ENCODE measurements around the gene MPO.

The MPO gene

DNA sequence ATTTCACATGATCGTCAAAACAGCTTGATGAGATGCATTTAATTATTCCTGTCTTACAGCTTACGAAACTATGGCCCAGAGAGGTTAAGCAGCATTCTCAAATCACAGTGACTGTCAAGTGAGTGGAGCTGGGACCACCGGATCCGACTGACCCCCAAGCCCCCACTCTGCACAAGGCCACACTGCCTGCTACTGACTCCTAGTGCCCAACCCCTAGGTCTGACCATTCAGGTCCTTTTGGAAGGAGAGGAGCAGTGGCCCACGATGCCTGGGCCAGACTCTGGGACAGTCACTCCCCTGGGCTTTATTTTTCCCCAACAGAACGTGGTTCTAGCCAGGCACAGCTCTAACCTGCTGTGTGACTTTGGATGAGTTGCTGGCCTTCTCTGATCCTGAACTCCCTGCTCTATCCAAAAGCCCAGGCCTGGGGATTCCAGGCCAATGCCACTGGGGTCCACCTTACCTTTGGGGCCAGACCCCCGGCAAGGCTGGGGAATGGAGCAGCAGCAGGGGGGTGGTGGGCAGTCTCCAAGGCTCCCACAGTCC lies 38.0 kb upstream of the MPO start:
- H3K4me3 ChIP-seq (ENCODE audit: low read depth, low read length): no peak overlapping the region
- no peak for DNase-seq (ENCODE audit: low read depth)
- in situ Hi-C loops (cut with HindIII; ENCODE audit: low sequenced_read_pairs): no loop called here
- TF ChIP-seq, protein P1, sequence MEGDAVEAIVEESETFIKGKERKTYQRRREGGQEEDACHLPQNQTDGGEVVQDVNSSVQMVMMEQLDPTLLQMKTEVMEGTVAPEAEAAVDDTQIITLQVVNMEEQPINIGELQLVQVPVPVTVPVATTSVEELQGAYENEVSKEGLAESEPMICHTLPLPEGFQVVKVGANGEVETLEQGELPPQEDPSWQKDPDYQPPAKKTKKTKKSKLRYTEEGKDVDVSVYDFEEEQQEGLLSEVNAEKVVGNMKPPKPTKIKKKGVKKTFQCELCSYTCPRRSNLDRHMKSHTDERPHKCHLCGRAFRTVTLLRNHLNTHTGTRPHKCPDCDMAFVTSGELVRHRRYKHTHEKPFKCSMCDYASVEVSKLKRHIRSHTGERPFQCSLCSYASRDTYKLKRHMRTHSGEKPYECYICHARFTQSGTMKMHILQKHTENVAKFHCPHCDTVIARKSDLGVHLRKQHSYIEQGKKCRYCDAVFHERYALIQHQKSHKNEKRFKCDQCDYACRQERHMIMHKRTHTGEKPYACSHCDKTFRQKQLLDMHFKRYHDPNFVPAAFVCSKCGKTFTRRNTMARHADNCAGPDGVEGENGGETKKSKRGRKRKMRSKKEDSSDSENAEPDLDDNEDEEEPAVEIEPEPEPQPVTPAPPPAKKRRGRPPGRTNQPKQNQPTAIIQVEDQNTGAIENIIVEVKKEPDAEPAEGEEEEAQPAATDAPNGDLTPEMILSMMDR (IDR thresholded peaks at IDR 0.05; ENCODE audit: low read depth, low read length, missing control alignments): no peak

DNA sequence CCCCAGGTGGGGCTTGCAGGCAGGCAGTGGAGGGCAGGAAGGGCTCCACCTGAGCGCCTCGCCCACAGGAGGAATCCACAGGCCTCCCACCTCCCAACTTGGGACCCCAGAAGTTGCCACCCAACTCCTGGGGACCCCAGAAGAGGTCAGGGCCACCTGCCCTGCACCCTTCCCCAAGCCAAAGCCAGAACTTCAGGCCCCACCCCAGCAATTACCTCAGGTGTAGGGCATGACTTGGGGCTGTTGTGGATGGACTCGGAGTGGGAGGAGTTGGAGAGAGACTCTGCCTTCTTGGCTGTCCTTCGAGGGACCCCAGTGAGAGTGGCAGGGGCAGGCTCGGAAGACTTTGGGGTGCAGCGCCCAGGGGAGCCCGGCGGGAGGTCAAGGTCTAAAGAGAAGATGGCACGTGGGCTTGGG lies 37.3 kb upstream of the MPO start:
- in situ Hi-C loops (cut with HindIII; ENCODE audit: low sequenced_read_pairs): no loop called here
- no peak overlapping the region for H3K4me3 ChIP-seq (ENCODE audit: low read depth, low read length)
- DNase-seq (ENCODE audit: low read depth): no peak
- TF ChIP-seq, protein P1 (IDR thresholded peaks at IDR 0.05; ENCODE audit: low read depth, low read length, missing control alignments): no peak

DNA sequence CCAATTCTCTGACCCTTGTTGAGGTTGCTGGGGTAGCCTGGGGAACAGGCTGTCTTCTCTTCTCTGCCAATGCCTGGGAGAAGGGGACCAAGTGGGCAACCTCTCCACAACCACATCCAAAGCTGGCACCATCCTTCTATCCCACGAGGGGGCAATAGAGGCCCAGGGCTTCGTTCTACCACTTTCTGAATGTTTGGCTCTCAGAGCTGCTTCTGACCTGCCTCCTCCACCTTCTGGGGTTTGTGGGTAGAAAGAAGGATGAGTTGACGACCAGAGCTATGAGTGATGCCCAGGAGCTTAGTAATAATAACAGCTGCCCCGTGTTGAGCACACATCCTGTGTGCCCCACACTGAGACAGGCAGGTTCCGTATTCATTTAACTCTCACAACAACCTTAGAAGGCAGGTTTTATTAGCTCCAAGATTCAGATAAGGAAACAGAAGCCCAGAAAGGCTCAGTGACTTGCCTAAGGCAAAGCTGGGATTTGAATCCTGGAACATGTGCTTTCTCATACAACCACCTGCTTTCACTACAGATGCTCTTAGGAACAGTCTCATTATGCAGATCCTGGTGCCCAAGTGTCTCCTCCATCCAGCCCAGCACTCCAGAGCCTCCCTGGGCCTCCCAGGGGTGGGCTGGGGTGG lies 36.8 kb upstream of the MPO start:
- TF ChIP-seq, protein P1 (IDR thresholded peaks at IDR 0.05; ENCODE audit: low read depth, low read length, missing control alignments): peak; percentile 83
- no peak overlapping the region for H3K4me3 ChIP-seq (ENCODE audit: low read depth, low read length)
- in situ Hi-C loops (cut with HindIII; ENCODE audit: low sequenced_read_pairs): no loop called here
- peak; percentile 23 for DNase-seq (ENCODE audit: low read depth)

DNA sequence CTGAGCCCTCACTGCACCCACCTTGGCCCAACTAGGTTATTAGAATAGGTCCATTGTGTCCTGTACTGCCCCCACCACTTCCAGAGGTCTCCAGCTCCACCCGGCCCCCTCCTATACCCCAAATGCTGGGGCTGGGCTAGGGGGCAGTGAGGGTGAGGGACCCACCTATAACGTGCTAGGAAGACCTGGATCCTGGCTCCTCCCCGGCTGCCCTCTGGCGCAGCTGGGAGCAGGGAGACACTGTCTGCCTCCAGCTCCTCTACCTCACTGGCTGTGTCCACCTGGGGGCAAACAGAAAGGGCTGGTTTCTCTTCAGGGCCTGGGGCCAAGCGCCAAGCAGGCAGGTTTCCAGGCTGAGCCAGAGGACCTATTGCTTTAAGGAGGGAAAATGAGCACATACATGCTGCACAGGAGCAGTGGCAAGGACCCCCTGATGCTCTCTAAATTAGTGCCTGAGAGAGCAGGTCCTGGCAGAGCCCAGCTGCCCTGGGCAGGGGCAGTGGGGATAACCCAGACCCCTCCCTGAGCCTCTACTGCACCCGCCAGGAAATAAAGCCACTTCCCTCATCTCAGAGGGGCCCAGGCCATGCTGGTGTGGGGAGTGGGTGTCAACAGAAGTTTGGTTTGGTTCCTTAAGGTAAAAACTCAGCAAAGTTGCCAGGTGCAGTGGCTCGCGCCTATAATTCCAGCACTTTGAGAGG lies 35.7 kb upstream of the MPO start:
- no peak overlapping the region for H3K4me3 ChIP-seq (ENCODE audit: low read depth, low read length)
- TF ChIP-seq, protein P1 (IDR thresholded peaks at IDR 0.05; ENCODE audit: low read depth, low read length, missing control alignments): no peak
- no peak for DNase-seq (ENCODE audit: low read depth)
- in situ Hi-C loops (cut with HindIII; ENCODE audit: low sequenced_read_pairs): no loop called here

DNA sequence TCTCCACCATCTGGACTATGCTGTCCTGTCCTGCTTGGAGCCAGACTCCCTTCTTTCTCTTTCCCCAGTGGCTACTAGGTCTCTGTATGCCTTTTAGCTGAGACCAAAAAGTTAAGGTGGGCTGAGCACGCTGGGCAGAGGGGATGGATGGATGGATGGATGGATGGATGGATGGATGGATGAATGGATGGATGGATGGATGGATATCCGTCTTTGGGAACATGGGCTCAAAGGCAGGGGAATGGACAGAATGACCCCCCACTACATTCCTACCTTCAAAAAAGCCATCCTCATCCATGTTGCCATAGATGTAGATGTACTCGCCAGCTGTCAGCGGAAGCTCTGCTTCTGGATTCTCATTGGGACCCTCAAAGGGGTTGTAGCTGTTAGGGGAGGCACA lies 35.0 kb upstream of the MPO start:
- in situ Hi-C loops (cut with HindIII; ENCODE audit: low sequenced_read_pairs): no loop called here
- TF ChIP-seq, protein P1 (IDR thresholded peaks at IDR 0.05; ENCODE audit: low read depth, low read length, missing control alignments): no peak
- no peak for DNase-seq (ENCODE audit: low read depth)
- no peak overlapping the region for H3K4me3 ChIP-seq (ENCODE audit: low read depth, low read length)

DNA sequence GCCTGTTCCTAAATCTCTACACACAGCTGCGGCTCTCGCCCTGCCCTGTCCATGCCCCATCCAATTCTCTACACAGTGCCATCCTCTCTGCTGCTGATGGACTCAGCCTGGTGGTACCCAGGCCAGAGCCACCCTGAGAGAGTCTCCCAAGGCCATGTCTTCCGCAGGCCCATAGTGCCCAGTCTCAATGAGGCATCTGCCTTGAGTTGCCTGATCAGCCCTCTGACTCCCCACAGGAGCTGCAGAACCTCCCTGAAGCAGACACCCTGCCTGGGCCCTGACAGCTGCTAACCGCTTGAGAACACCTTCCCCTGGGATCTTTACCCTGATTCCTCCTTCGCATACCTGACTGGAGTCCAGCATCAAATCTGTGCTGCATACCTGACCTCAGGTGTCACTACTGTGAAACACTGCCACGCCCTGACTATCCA lies 34.6 kb upstream of the MPO start:
- in situ Hi-C loops (cut with HindIII; ENCODE audit: low sequenced_read_pairs): no loop called here
- TF ChIP-seq, protein P1 (IDR thresholded peaks at IDR 0.05; ENCODE audit: low read depth, low read length, missing control alignments): no peak
- no peak for DNase-seq (ENCODE audit: low read depth)

More for the DNA sequence above, 34.6 kb upstream of the MPO start:
- H3K4me3 ChIP-seq (ENCODE audit: low read depth, low read length): no peak overlapping the region
